GM12878 (cell line): ENCODE data around the gene FBXL5.
A peak's percentile ranks its signal among the peaks of the same experiment; 100 is the strongest.

Source experiments
- CREB1 ChIP-seq: IDR thresholded peaks from 2 replicates; pipeline ENCODE4 v1.6.1; 2012; ENCODE audit warnings: low read depth, mild to moderate bottlenecking, inconsistent platforms
- CREM ChIP-seq: IDR thresholded peaks from 2 replicates; pipeline ENCODE4 v1.6.1; 2014; ENCODE audit warnings: antibody characterized with exemption, low read depth
- CTCF ChIP-seq, 3 experiments: IDR thresholded peaks in 2 of 3; conservative IDR thresholded peaks in 1 of 3; 2 replicates each; pipeline ENCODE4 v1.5.1; 2011; ENCODE audit warnings: low read depth in 3 of 3, low read length in 3 of 3, mild to moderate bottlenecking in 3 of 3, control low read depth in 2 of 3, moderate library complexity in 2 of 3, inconsistent platforms in 1 of 3, mixed read lengths in 1 of 3; ENCODE audit not compliant: control insufficient read depth in 2 of 3, insufficient read depth in 1 of 3; ENCODE audit errors: extremely low read depth in 1 of 3
- GATAD2B ChIP-seq: fragments of 450-650 bp; conservative IDR thresholded peaks from 2 replicates; pipeline ENCODE4 v1.6.1; 2017; ENCODE audit warnings: low read depth, mild to moderate bottlenecking, moderate library complexity
- HCFC1 ChIP-seq: fragments of 150-350 bp; IDR thresholded peaks from 2 replicates; pipeline ENCODE4 v1.6.1; 2014; ENCODE audit warnings: low read length
- MAX ChIP-seq: IDR thresholded peaks from 2 replicates; pipeline ENCODE4 v1.6.1; 2012; ENCODE audit warnings: low read depth, low read length, improper control_type of control experiment
- SMC3 ChIP-seq: IDR thresholded peaks from 2 replicates; pipeline ENCODE4 v1.6.1; 2011; ENCODE audit warnings: low read length, improper control_type of control experiment, borderline replicate concordance
- SRF ChIP-seq, 2 experiments: IDR thresholded peaks; 2 replicates each; pipeline ENCODE4 v1.6.1; 2011; ENCODE audit warnings: low read depth in 2 of 2, low read length in 2 of 2, mild to moderate bottlenecking in 1 of 2, moderate library complexity in 1 of 2
- ZBTB40 ChIP-seq: fragments of 450-650 bp; IDR thresholded peaks from 2 replicates; pipeline ENCODE4 v1.6.1; 2016; ENCODE audit warnings: mild to moderate bottlenecking, moderate library complexity, borderline replicate concordance

- TF ChIP-seq SMC3 = peak; percentile 58; the same call in 1 of the 2 replicates
- no peak for TF ChIP-seq SRF (IDR thresholded peaks at IDR 0.05; ENCODE audit: low read depth in 2 of 2, low read length in 2 of 2)
- TF ChIP-seq CTCF (IDR thresholded peaks at IDR 0.05 in 2 of 3, conservative IDR thresholded peaks at IDR 0.05 in 1 of 3; ENCODE audit: control insufficient read depth in 2 of 3, extremely low read depth in 1 of 3, insufficient read depth in 1 of 3, low read depth in 3 of 3, low read length in 3 of 3) = peak; percentile 63 to 80 (median 78)
- TF ChIP-seq HCFC1 = no peak
- TF ChIP-seq CREB1 = no peak
- TF ChIP-seq CREM = no peak
- no peak; the same call in 1 of the 2 replicates for TF ChIP-seq ZBTB40
- TF ChIP-seq GATAD2B = no peak
- TF ChIP-seq MAX = no peak
Observed at GRCh38 chr4:15649914-15650545, 5.1 kb downstream of the FBXL5 start.
